Measurements from ENCODE around the gene LHCGR. TPM values are rescaled to one million over a fixed set of nuclear protein-coding genes. Genes with fewer than 3 reads are reported as not detected.

LHCGR gene
- total RNA-seq, 1 experiment from 2014 or later: not detected

Small RNA genes lying within 50 kb of the gene (small RNA-seq; reads per million reads assigned to genes)
- gene ELOBP3: not detected

Other genes with a start within 250 kb of the LHCGR start
- 0.29 TPM in 1 of 2 replicates, not detected in the other for gene STON1, start 225.6 kb downstream of the LHCGR start, total RNA-seq (2014; rRNA removed; shearing (Covaris generic))
- not detected in 2 replicates for gene GTF2A1L, start 137.9 kb downstream of the LHCGR start, total RNA-seq (2014; rRNA removed; shearing (Covaris generic))